ENCODE measurements around the gene KRT1. TPM values are rescaled to one million over a fixed set of nuclear protein-coding genes. Genes with fewer than 3 reads are reported as not detected.

The KRT1 gene
- total and polyA plus RNA-seq, 9 donors: not detected

DNA sequence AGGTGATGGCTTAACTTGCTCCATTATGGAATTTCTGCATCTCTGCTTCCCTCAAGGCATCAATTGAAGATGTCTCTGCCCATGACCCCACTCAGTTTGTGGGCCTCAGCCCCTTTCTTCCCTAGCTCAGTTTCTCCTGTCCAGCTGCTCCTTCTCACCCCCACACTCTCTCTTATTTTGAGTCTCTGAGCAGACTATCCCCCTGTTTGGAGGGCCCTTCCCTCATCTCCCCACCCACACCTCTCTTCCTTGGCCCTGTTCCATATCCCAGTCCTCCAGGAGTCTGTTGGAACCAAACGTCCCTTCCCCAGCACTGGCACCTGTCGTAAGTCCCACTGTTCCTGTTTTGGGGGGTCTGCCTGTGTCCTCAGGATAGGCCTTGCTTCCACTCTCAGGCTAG lies 8.3 kb upstream of the KRT1 start:
- H3K27me3 ChIP-seq: no peaks in the 10 kb centered on the region
- no peaks in the 10 kb centered on the region for H3K4me1 ChIP-seq (ENCODE audit: insufficient read depth)
- DNase-seq: no peak
- H3K4me3 ChIP-seq: no peak overlapping the region
- H3K36me3 ChIP-seq: no peaks in the 10 kb centered on the region
- TF ChIP-seq, protein P1, sequence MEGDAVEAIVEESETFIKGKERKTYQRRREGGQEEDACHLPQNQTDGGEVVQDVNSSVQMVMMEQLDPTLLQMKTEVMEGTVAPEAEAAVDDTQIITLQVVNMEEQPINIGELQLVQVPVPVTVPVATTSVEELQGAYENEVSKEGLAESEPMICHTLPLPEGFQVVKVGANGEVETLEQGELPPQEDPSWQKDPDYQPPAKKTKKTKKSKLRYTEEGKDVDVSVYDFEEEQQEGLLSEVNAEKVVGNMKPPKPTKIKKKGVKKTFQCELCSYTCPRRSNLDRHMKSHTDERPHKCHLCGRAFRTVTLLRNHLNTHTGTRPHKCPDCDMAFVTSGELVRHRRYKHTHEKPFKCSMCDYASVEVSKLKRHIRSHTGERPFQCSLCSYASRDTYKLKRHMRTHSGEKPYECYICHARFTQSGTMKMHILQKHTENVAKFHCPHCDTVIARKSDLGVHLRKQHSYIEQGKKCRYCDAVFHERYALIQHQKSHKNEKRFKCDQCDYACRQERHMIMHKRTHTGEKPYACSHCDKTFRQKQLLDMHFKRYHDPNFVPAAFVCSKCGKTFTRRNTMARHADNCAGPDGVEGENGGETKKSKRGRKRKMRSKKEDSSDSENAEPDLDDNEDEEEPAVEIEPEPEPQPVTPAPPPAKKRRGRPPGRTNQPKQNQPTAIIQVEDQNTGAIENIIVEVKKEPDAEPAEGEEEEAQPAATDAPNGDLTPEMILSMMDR (IDR thresholded peaks at IDR 0.05): no peak
- no peak for TF ChIP-seq EP300 (IDR thresholded peaks at IDR 0.05)
- no peak for TF ChIP-seq POLR2A (IDR thresholded peaks at IDR 0.05)
- 56 to 66% (median 61%) methylated on average over 2 of the region's 2 CpGs for WGBS, 3 donors
- no peaks in the 10 kb centered on the region for H3K9me3 ChIP-seq
- intact Hi-C loops (cut with DNase I): no loop called here
- no peak overlapping the region for H3K27ac ChIP-seq

DNA sequence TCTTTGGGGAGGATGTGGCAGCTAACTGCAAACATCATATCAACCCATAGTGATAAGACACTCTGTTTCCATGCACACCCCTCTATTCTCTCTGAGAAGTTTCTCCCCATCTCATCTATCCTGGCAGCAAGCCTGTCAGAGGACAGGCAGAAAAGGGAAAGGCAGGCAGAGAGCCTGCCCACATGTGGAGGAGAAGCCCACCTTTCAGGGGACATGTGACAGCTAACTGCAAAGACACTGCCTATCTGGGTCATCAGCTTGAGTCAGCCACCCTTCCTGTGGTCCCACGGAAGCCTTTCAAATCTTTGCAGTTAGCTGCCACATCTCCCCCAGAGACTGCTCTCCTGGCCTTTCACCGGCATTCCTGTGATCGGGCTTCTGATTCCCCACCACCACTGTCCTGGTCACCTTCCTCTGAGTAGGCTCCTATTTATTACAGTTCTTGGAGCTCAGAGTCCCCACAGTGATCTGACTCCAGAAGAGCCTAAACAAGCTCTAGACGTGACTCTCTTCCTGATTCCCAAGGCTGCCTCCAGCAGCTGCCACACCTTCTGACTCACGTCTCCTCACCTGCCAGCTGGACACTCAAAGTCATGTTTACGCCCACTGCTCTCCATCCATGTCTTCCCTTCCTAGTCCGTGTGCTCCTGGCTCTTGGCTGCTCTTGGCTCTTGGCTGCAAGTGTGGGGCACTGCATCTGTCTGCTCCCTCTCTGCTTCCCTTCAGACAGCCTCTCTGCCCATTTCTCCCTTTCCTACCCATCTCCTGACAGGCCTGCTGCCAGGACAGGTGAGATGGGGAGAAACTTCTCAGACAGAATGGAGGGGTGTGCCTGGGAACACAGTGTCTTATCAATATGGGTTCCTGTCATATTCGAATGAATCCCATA lies 7.5 kb upstream of the KRT1 start:
- no peaks in the 10 kb centered on the region for H3K9me3 ChIP-seq
- H3K4me1 ChIP-seq (ENCODE audit: insufficient read depth): no peaks in the 10 kb centered on the region
- no peaks in the 10 kb centered on the region for H3K27me3 ChIP-seq
- DNase-seq: no peak
- no peak overlapping the region for H3K27ac ChIP-seq
- intact Hi-C loops (cut with DNase I): no loop called here
- WGBS, 3 donors: 60 to 73% (median 71%) methylated on average over 8 of the region's 8 CpGs
- TF ChIP-seq, protein P1 (IDR thresholded peaks at IDR 0.05): no peak
- TF ChIP-seq POLR2A (IDR thresholded peaks at IDR 0.05) (no peak), EP300 (IDR thresholded peaks at IDR 0.05) (no peak)
- no peaks in the 10 kb centered on the region for H3K36me3 ChIP-seq
- H3K4me3 ChIP-seq: no peak overlapping the region

DNA sequence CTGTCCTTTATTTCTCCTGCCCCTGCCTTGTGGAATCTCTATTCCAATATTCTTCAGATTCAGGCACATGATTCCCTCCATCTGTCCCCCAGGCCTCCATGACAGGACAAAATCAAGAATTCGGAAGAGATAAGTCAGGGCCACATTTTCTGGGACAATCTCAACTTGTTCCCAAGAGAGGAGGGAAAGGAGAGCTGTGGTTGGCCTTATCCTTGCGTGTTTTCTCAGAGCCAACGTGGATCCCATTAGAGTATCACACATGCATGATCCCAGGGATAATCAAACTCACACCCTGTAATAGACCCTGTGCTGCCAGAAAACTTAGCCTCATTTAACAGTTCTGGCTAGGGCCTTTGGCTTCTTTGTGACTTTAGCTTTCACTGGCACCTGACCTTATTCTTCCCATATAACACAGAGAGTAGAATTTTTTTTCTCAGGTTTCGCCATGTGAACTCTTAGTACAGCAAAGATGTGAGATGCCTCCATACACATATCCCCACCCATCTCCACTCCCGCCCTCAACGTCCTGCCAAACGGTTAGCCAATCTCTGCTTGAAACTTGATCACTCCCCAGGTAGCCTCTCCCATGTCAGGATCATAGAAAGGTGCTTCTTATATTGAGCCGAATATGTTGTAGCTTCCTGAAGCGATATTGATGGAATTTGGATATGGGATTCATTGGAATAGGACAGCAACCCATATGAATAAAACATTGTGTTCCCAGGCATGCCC lies 6.7 kb upstream of the KRT1 start:
- no peaks in the 10 kb centered on the region for H3K36me3 ChIP-seq
- TF ChIP-seq POLR2A (IDR thresholded peaks at IDR 0.05) (no peak), EP300 (IDR thresholded peaks at IDR 0.05) (no peak)
- TF ChIP-seq, protein P1 (IDR thresholded peaks at IDR 0.05): no peak
- no peak overlapping the region for H3K27ac ChIP-seq
- no peaks in the 10 kb centered on the region for H3K27me3 ChIP-seq
- WGBS, 3 donors: 67 to 73% (median 70%) methylated on average over 9 of the region's 9 CpGs
- DNase-seq: no peak
- intact Hi-C loops (cut with DNase I): no loop called here
- H3K4me1 ChIP-seq (ENCODE audit: insufficient read depth): no peaks in the 10 kb centered on the region
- H3K4me3 ChIP-seq: no peak overlapping the region
- no peaks in the 10 kb centered on the region for H3K9me3 ChIP-seq

DNA sequence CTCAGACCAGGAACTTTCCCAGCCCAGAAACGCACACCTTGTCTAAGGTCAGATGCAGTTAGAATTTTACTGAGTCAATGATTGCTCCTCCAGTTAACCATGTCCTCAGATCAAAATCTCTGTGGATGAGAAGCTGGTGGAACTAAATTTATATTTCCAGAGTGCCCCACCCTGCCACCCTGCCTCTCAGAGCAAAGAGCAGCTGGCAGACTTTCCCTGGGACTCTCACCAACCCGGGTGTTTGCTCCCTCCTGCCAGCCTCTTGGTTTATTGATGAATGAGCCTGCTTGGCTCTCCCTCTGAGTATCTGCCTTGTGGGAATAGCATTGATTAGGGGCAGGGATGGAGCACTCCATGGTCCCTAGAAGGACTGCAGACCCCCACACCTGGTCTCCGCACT lies 5.9 kb upstream of the KRT1 start:
- no peaks in the 10 kb centered on the region for H3K4me1 ChIP-seq (ENCODE audit: insufficient read depth)
- no peaks in the 10 kb centered on the region for H3K36me3 ChIP-seq
- no peak overlapping the region for H3K27ac ChIP-seq
- no peaks in the 10 kb centered on the region for H3K9me3 ChIP-seq
- DNase-seq: no peak
- intact Hi-C loops (cut with DNase I): no loop called here
- TF ChIP-seq, protein P1 (IDR thresholded peaks at IDR 0.05): no peak
- TF ChIP-seq POLR2A (IDR thresholded peaks at IDR 0.05) (no peak), EP300 (IDR thresholded peaks at IDR 0.05) (no peak)
- WGBS, 3 donors: 70 to 77% (median 75%) methylated on average over 3 of the region's 3 CpGs
- H3K4me3 ChIP-seq: no peak overlapping the region
- no peaks in the 10 kb centered on the region for H3K27me3 ChIP-seq

Data from ovary (tissue), 9 donors.